ENCODE results near the gene NID1.

Gene NID1

DNA sequence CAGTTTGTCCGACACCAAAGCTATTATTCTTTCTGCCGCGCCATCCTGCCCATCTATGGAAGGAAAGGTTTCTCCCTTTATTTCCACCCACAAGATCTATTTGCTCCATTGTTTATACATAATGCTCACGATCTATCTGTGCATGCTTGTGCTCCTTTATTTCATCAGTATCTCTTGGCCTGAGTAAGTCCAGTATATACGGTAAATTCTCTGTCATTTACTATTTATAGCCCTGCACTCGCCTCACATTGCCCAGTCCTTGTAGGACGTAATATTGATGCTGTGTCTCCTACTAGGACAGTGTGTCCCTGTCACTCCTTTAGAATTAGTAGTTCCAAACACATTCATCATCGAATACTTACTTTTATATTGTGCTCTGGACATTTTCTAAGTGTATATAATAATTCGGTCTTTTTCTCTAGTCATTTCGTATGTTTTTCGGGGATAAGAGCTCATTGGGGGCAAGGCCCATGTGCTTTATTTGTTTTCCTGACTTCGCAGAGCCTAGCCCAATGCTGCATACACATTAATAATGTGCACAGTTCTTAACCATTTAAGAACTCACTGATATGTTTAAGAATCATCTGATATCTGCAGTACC is 3.1 kb upstream of the NID1 start:
- DNase-seq (ENCODE audit: low read depth in 1 of 2, low spot score in 1 of 2) = no peak
- in situ Hi-C loops (cut with HindIII; ENCODE audit: low pct_unique_long_range_greater_than_20kb, low sequenced_read_pairs) = no loop called here
- no peak for TF ChIP-seq JUND (IDR thresholded peaks at IDR 0.05; ENCODE audit: low read depth)

- TF ChIP-seq JUND (IDR thresholded peaks at IDR 0.05; ENCODE audit: low read depth) = no peak
- in situ Hi-C loops (cut with HindIII; ENCODE audit: low pct_unique_long_range_greater_than_20kb, low sequenced_read_pairs) = no loop called here
- no peak for DNase-seq (ENCODE audit: low read depth in 1 of 2, low spot score in 1 of 2)
These were observed 2.0 kb upstream of the NID1 start for GRCh38 chr1:236066828-236067386.

- in situ Hi-C loops (cut with HindIII; ENCODE audit: low pct_unique_long_range_greater_than_20kb, low sequenced_read_pairs) = no loop called here
- no peak for TF ChIP-seq JUND (IDR thresholded peaks at IDR 0.05; ENCODE audit: low read depth)
- DNase-seq (ENCODE audit: low read depth in 1 of 2, low spot score in 1 of 2) = no peak
These were observed 1.2 kb upstream of the NID1 start for GRCh38 chr1:236066054-236066453.

DNA sequence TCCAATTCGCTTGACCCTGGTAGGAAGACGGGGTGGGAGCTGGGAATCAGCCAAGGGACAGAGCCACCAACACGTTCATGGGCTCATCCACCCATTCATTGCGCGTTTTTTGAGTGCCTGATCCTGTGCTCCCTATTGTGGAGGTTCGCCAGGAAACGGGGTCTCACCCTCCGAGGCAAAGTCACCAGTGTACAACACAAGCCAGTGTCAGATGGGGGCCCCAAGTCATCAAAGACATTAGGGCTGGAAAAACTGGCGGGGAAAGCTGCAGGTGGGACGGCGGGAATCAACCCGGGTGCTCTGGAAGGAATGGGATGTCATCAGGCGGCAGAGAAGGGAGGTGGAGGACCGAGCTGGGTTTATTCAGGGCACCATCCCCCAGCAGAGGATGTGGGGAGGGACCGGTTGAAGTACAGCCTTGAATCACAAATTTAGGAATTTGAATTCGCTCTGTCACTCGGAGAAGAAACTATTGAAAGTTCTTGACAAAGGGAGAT is 667 bp upstream of the NID1 start:
- TF ChIP-seq JUND (IDR thresholded peaks at IDR 0.05; ENCODE audit: low read depth) = no peak
- DNase-seq (ENCODE audit: low read depth in 1 of 2, low spot score in 1 of 2) = no peak
- in situ Hi-C loops (cut with HindIII; ENCODE audit: low pct_unique_long_range_greater_than_20kb, low sequenced_read_pairs) = no loop called here

GRCh38 chr1:236063919-236064673 is 794 bp downstream of the NID1 start:
- in situ Hi-C loops (cut with HindIII; ENCODE audit: low pct_unique_long_range_greater_than_20kb, low sequenced_read_pairs) = no loop called here
- TF ChIP-seq JUND (IDR thresholded peaks at IDR 0.05; ENCODE audit: low read depth) = no peak
- no peak for DNase-seq (ENCODE audit: low read depth in 1 of 2, low spot score in 1 of 2)

DNA sequence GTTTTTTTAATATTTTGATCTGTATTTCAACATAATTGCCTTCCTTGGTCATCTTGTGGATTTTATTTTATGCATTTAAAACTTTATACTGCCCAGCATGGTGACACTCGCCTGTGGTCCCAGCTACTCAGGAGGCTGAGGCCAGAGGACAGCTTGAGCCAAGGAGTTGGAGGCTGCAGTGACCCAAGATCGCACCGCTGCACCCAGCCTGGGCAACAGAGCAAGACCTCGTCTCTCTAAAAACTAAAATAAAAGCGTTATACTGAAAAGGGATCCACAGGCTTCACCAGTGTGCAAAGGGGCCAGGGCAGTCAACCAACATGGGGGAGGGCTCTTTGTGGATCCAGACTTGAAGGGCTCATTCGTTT is 1.4 kb downstream of the NID1 start:
- TF ChIP-seq JUND (IDR thresholded peaks at IDR 0.05; ENCODE audit: low read depth) = no peak

GRCh38 chr1:236060286-236060685 is 4.6 kb downstream of the NID1 start:
- TF ChIP-seq JUND (IDR thresholded peaks at IDR 0.05; ENCODE audit: low read depth) = no peak
- in situ Hi-C loops (cut with HindIII; ENCODE audit: low pct_unique_long_range_greater_than_20kb, low sequenced_read_pairs) = no loop called here
- no peak for DNase-seq (ENCODE audit: low read depth in 1 of 2, low spot score in 1 of 2)

More for the DNA sequence above, 1.4 kb downstream of the NID1 start:
- in situ Hi-C loops (cut with HindIII; ENCODE audit: low pct_unique_long_range_greater_than_20kb, low sequenced_read_pairs) = no loop called here
- DNase-seq (ENCODE audit: low read depth in 1 of 2, low spot score in 1 of 2) = no peak

DNA sequence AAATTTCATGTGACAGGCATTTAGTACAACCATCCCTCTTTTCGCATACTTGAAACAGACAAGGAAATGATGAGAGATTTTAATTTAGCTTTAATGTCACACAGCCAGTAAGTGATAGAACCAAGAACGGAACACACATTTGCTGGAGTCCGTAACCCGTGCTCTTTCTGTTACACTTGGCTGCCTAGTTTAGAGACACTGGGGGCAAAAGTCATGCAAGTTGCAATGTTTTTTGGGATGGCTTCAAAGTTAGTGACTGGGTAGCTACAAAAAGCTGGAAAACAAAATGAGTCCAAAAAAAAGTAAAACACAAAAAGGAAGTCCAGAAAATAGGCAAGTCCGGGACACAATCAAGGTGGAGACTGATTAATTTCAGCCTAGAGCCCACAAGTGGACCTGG is 5.9 kb downstream of the NID1 start:
- DNase-seq (ENCODE audit: low read depth in 1 of 2, low spot score in 1 of 2) = no peak
- no peak for TF ChIP-seq JUND (IDR thresholded peaks at IDR 0.05; ENCODE audit: low read depth)
- in situ Hi-C loops (cut with HindIII; ENCODE audit: low pct_unique_long_range_greater_than_20kb, low sequenced_read_pairs) = no loop called here

GRCh38 chr1:236058141-236058934 is 6.6 kb downstream of the NID1 start:
- no peak for DNase-seq (ENCODE audit: low read depth in 1 of 2, low spot score in 1 of 2)
- in situ Hi-C loops (cut with HindIII; ENCODE audit: low pct_unique_long_range_greater_than_20kb, low sequenced_read_pairs) = no loop called here

DNA sequence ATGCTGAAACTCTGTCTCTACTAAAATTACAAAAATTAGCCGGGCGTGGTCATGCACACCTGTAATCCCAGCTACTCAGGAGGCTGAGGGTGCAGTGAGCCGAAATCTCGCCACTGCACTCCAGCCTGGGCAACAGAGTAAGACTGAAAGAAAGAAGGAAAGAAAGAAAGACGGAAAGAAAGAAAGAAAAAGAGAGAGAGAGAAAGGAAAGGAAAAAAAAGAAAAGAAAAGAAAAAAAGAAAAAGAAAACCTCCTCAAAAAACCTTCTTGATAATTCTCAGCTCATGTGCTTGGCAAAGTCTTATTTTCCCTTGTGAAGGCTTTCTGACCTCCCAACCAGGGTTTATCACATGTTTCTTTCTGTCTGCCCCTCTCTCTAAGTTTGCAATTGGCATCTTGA is 7.3 kb downstream of the NID1 start:
- no peak for TF ChIP-seq JUND (IDR thresholded peaks at IDR 0.05; ENCODE audit: low read depth)
- in situ Hi-C loops (cut with HindIII; ENCODE audit: low pct_unique_long_range_greater_than_20kb, low sequenced_read_pairs) = no loop called here
- no peak for DNase-seq (ENCODE audit: low read depth in 1 of 2, low spot score in 1 of 2)

More at GRCh38 chr1:236058141-236058934, 6.6 kb downstream of the NID1 start:
- TF ChIP-seq JUND (IDR thresholded peaks at IDR 0.05; ENCODE audit: low read depth) = no peak

DNA sequence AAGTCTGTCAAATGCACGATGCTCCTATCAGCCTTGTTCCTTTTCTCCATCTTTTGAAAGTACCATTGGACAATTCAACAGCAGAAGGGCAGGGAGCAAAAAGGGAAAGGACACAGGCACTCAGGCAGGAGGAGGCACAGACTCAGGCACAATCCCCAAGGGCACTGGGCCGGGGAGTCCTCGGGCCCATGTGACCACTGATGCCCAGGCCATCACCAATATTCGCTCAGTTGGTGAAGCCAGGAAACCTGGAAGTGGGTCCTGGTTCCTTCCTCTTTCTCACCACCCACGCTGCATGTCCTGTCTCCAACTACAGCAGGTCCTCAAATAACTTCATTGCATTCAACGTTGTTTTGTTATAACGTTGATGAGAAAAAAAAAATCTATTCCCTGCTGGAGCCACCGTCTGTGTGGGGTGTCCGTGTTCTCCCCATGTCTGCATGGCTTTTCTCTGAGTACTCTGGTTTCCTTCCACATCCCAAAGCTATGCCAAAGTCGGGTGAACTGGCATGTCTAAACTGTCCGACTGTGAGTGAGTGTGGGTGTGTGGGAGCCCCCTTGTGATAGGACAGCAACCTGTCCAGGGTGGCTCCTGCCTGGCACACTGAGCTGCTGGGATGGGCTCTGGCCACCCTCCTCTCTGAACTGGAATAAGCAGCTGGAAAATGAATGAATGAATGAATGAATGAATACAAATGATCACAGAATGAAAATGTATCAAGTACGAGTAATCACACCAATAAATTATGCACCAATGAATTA is 12.5 kb downstream of the NID1 start:
- no peak for DNase-seq (ENCODE audit: low read depth in 1 of 2, low spot score in 1 of 2)
- no peak for TF ChIP-seq JUND (IDR thresholded peaks at IDR 0.05; ENCODE audit: low read depth)
- in situ Hi-C loops (cut with HindIII; ENCODE audit: low pct_unique_long_range_greater_than_20kb, low sequenced_read_pairs) = no loop called here

GRCh38 chr1:236051242-236051791 is 13.6 kb downstream of the NID1 start:
- no peak for TF ChIP-seq JUND (IDR thresholded peaks at IDR 0.05; ENCODE audit: low read depth)
- in situ Hi-C loops (cut with HindIII; ENCODE audit: low pct_unique_long_range_greater_than_20kb, low sequenced_read_pairs) = no loop called here
- DNase-seq (ENCODE audit: low read depth in 1 of 2, low spot score in 1 of 2) = no peak
